Keratinocyte (primary cell): ENCODE measurements around the gene RBFOX2. TPM values are rescaled to one million over a fixed set of nuclear protein-coding genes. Genes with fewer than 3 reads are reported as not detected.

Experiments used
- DNase-seq: peaks from one replicate; pipeline ENCODE4 v3.0.0-alpha.2; 2011; ENCODE audit warnings: low read depth, missing footprints, low spot score
- FAIRE-seq: peaks from 2 replicates; lab custom pipeline; 2011; peaks lifted over from hg19 to GRCh38; lab: Jason Lieb, UNC
- H2AFZ ChIP-seq: 2 replicates; pipeline ENCODE4 v1.6.0; 2012; ENCODE audit warnings: low read length, control low read depth, inconsistent platforms; ENCODE audit not compliant: control insufficient read depth
- H3K27ac ChIP-seq: 2 replicates; pipeline ENCODE4 v1.5.1; 2011; ENCODE audit warnings: low read length; ENCODE audit not compliant: control insufficient read depth, insufficient read depth
- H3K27me3 ChIP-seq: 3 replicates; pipeline ENCODE4 v1.6.0; 2011; ENCODE audit warnings: low read length; ENCODE audit not compliant: control insufficient read depth, insufficient read depth; ENCODE audit errors: extremely low read depth
- H3K36me3 ChIP-seq, 2 experiments: 2 replicates in 1 of 2; 3 replicates in 1 of 2; pipeline ENCODE4 v1.5.1; 2011; ENCODE audit warnings: low read length in 2 of 2, mild to moderate bottlenecking in 1 of 2; ENCODE audit not compliant: control insufficient read depth in 2 of 2, insufficient read depth in 2 of 2; ENCODE audit errors: extremely low read depth in 1 of 2
- H3K4me1 ChIP-seq: 3 replicates; pipeline ENCODE4 v1.5.1; 2011; ENCODE audit warnings: low read length; ENCODE audit not compliant: control insufficient read depth, insufficient read depth; ENCODE audit errors: extremely low read depth
- H3K4me2 ChIP-seq: 3 replicates; pipeline ENCODE4 v1.6.0; 2011; ENCODE audit warnings: low read depth, low read length; ENCODE audit not compliant: control insufficient read depth, insufficient read depth; ENCODE audit errors: extremely low read depth
- H3K4me3 ChIP-seq, 3 experiments: fragments of 200-600 bp in 1 of 3; sonication (generic) in 1 of 3; 2 replicates in 2 of 3; 3 replicates in 1 of 3; pipeline ENCODE4 v1.5.1; 2011 to 2016; ENCODE audit warnings: low read length in 3 of 3, mild to moderate bottlenecking in 3 of 3, control low read depth in 2 of 3, inconsistent platforms in 1 of 3, low read depth in 1 of 3, mixed read lengths in 1 of 3, mixed run types in 1 of 3, moderate library complexity in 1 of 3; ENCODE audit not compliant: control insufficient read depth in 2 of 3, insufficient read depth in 2 of 3; ENCODE audit errors: extremely low read depth in 1 of 3
- H3K79me2 ChIP-seq: 2 replicates; pipeline ENCODE4 v1.6.0; 2012; ENCODE audit warnings: low read length; ENCODE audit not compliant: control insufficient read depth, insufficient read depth
- H3K9ac ChIP-seq: 3 replicates; pipeline ENCODE4 v1.6.0; 2011; ENCODE audit warnings: low read length; ENCODE audit not compliant: control insufficient read depth, insufficient read depth; ENCODE audit errors: extremely low read depth
- H3K9me1 ChIP-seq: 3 replicates; pipeline ENCODE4 v1.6.0; 2011; ENCODE audit warnings: low read length; ENCODE audit not compliant: control insufficient read depth, insufficient read depth; ENCODE audit errors: extremely low read depth
- H3K9me3 ChIP-seq: 2 replicates; pipeline ENCODE4 v1.5.1; 2012; ENCODE audit warnings: low read depth, low read length; ENCODE audit not compliant: control insufficient read depth
- H4K20me1 ChIP-seq: 3 replicates; pipeline ENCODE4 v1.6.0; 2011; ENCODE audit warnings: low read length; ENCODE audit not compliant: control insufficient read depth, insufficient read depth; ENCODE audit errors: extremely low read depth
- EZH2 ChIP-seq: IDR thresholded peaks from one replicate; pipeline ENCODE4 v1.6.1; 2012; ENCODE audit warnings: inconsistent platforms, mild to moderate bottlenecking, low read length, moderate library complexity
- dilution Hi-C: fragments of 300-500 bp; cut with MboI; formaldehyde crosslinking; loops from one replicate; pipeline ENCODE4 v1.7.0; 2020; ENCODE audit warnings: low sequenced_read_pairs; ENCODE audit not compliant: extremely low pct_ligation_motif_present
- polyA plus RNA-seq, 5 experiments: library from polyadenylated mRNA; depleted of rRNA in 3 of 5; stranded (reverse) in 3 of 5; stranded (forward) in 1 of 5; unstranded in 1 of 5; fragments of >200 nt; gene quantifications; 1 replicate in 1 of 5; 2 replicates in 3 of 5; 3 replicates in 1 of 5; pipeline versions ENCODE4 v1.2.1 to v1.2.3, GENCODE V29; 2011 to 2012; ENCODE audit warnings: missing spikeins in 2 of 5, low read depth in 1 of 5, low replicate concordance in 1 of 5
- TF ChIP-seq, protein P1 (sequence below), 3 experiments: IDR thresholded peaks in 1 of 3; conservative IDR thresholded peaks in 1 of 3; optimal IDR thresholded peaks in 1 of 3; 2 replicates in 2 of 3; 3 replicates in 1 of 3; pipeline versions ENCODE3 to v1.5.1; 2011; ENCODE audit warnings: low read length in 3 of 3, mild to moderate bottlenecking in 3 of 3, moderate library complexity in 2 of 3, control low read depth in 1 of 3, inconsistent platforms in 1 of 3; ENCODE audit not compliant: insufficient read depth in 2 of 3; ENCODE audit errors: extremely low read depth in 1 of 3

RBFOX2 gene
- polyA plus RNA-seq, 1 donor (not counting 4 experiments of a cell fraction or from before 2014, with no cell fraction given), result 118 TPM

DNA sequence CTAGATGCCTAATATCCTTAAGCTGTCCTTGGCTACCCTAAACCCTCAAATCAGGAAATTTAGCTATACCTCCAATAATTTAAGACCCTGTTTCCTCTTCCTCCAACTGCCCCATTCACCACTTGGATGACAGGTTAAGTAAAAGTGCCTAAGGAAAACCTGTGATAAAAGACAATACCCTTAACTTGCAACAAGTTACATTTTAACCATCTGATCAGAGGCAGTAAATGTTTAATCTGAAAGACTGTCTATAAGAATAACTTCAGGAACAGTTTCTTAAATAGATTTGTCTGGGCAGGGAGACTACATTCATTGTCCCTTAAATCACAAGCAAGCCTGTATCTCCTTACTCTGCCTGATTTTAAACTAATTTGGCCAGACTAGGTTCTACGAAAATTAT lies 181.8 kb downstream of the RBFOX2 start:
- H3K4me2 ChIP-seq, result no peak overlapping the region
- dilution Hi-C loops, result no loop called here
- H3K4me3 ChIP-seq, result no peak overlapping the region
- peaks cover 13% of the 10 kb centered on the region for H3K4me1 ChIP-seq
- H3K9me1 ChIP-seq, result peaks cover 5% of the 10 kb centered on the region
- FAIRE-seq (no peak), DNase-seq (no peak)
- no peak for TF ChIP-seq EZH2
- TF ChIP-seq, protein P1, sequence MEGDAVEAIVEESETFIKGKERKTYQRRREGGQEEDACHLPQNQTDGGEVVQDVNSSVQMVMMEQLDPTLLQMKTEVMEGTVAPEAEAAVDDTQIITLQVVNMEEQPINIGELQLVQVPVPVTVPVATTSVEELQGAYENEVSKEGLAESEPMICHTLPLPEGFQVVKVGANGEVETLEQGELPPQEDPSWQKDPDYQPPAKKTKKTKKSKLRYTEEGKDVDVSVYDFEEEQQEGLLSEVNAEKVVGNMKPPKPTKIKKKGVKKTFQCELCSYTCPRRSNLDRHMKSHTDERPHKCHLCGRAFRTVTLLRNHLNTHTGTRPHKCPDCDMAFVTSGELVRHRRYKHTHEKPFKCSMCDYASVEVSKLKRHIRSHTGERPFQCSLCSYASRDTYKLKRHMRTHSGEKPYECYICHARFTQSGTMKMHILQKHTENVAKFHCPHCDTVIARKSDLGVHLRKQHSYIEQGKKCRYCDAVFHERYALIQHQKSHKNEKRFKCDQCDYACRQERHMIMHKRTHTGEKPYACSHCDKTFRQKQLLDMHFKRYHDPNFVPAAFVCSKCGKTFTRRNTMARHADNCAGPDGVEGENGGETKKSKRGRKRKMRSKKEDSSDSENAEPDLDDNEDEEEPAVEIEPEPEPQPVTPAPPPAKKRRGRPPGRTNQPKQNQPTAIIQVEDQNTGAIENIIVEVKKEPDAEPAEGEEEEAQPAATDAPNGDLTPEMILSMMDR (optimal IDR thresholded peaks at IDR 0.05 in 1 of 3, IDR thresholded peaks at IDR 0.05 in 1 of 3, conservative IDR thresholded peaks at IDR 0.05 in 1 of 3; ENCODE audit: extremely low read depth in 1 of 3, insufficient read depth in 2 of 3, low read length in 3 of 3), result no peak
- no peaks in the 10 kb centered on the region for H3K27me3 ChIP-seq
- H3K36me3 ChIP-seq, result no peaks in the 10 kb centered on the region
- H3K27ac ChIP-seq, result no peak overlapping the region
- no peak overlapping the region for H3K9ac ChIP-seq
- H3K9me3 ChIP-seq, result no peaks in the 10 kb centered on the region
- H3K79me2 ChIP-seq, result peaks cover 15% of the 10 kb centered on the region
- no peak overlapping the region for H2AFZ ChIP-seq
- H4K20me1 ChIP-seq, result no peaks in the 10 kb centered on the region

DNA sequence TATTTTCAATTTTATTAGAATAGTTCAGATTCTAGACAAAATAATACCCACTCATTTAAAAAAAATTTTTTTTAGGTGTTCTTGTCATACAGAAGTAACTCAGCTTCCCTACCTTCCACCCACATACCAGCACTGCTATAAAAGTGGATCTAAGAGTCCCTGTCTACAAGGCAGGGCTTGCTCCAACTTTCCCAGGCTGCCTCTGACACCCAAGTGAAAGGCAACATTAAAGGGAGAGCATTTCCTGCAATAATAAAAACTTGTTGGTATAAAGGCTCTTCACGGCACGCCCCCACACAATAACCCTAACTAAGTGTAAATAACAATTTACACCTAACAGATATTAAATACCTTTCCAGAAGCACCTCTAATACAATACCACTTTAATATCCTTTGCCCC lies 183.7 kb downstream of the RBFOX2 start:
- no peak for DNase-seq
- no peak for FAIRE-seq
- peaks cover 16% of the 10 kb centered on the region for H3K79me2 ChIP-seq

More for the DNA sequence above, 183.7 kb downstream of the RBFOX2 start:
- Histone ChIP-seq H2AFZ (no peak overlapping the region), H3K27me3 (no peaks in the 10 kb centered on the region), H3K27ac (no peak overlapping the region), H3K4me3 (no peak overlapping the region), H3K36me3 (no peaks in the 10 kb centered on the region), H3K9ac (no peak overlapping the region), H4K20me1 (no peaks in the 10 kb centered on the region), H3K4me1 (peaks cover 12% of the 10 kb centered on the region), H3K4me2 (no peak overlapping the region), H3K9me1 (peaks cover 5% of the 10 kb centered on the region), H3K9me3 (no peaks in the 10 kb centered on the region)
- TF ChIP-seq EZH2, result no peak
- TF ChIP-seq, protein P1 (optimal IDR thresholded peaks at IDR 0.05 in 1 of 3, IDR thresholded peaks at IDR 0.05 in 1 of 3, conservative IDR thresholded peaks at IDR 0.05 in 1 of 3; ENCODE audit: extremely low read depth in 1 of 3, insufficient read depth in 2 of 3, low read length in 3 of 3), result no peak
- dilution Hi-C loops, result no loop called here
